Adrenal gland (tissue), 5 donors: ENCODE measurements around the gene VEPH1.

Experiments
- CTCF ChIP-seq, 6 experiments: fragments of 450-650 bp in 4 of 6; fragments of 200-600 bp in 2 of 6; sonication (generic) in 1 of 6; IDR thresholded peaks; 1 replicate in 5 of 6; 2 replicates in 1 of 6; pipeline versions ENCODE4 v1.5.1 to v1.8.0; 2016 to 2021; ENCODE audit warnings: antibody characterized with exemption in 6 of 6, mild to moderate bottlenecking in 2 of 6, moderate library complexity in 1 of 6
- POLR2A ChIP-seq, 2 donors: fragments of 450-650 bp; IDR thresholded peaks; one replicate each; pipeline ENCODE4 v1.6.1; 2017; ENCODE audit warnings: antibody characterized with exemption in 2 of 2, mild to moderate bottlenecking in 2 of 2, moderate library complexity in 1 of 2
- donor health status: DM: no; HTN: no; CAD: no.

- TF ChIP-seq POLR2A (IDR thresholded peaks at IDR 0.05), result no peak
- no peak for TF ChIP-seq CTCF (IDR thresholded peaks at IDR 0.05)
These were observed 95.4 kb downstream of the VEPH1 start for GRCh38 chr3:157407769-157408168.
